Progenitor cell of endocrine pancreas (in vitro differentiated cells): ENCODE results near the gene UBE2L3. TPM values are rescaled to one million over a fixed set of nuclear protein-coding genes. Genes with fewer than 3 reads are reported as not detected.
"Not testable (repeated sequence)": the region's sequence is repeated elsewhere in the genome, so short reads cannot be mapped to it uniquely, and the experiment has no call there.

ENCODE experiments used
- DNase-seq: peaks from one replicate; pipeline ENCODE4 v3.0.0; 2021; ENCODE audit warnings: low spot score; ENCODE audit not compliant: unreplicated experiment
- H3K27ac Mint-ChIP-seq: 2 replicates; pipeline ENCODE4 v1.8.0; 2021; ENCODE audit warnings: mild to moderate bottlenecking, moderate library complexity, mixed read lengths
- H3K27me3 Mint-ChIP-seq: 2 replicates; pipeline ENCODE4 v1.8.0; 2021; ENCODE audit warnings: mixed read lengths
- H3K36me3 Mint-ChIP-seq: 2 replicates; pipeline ENCODE4 v1.8.0; 2022; ENCODE audit warnings: mixed read lengths; ENCODE audit not compliant: insufficient read depth
- H3K4me1 Mint-ChIP-seq: 2 replicates; pipeline ENCODE4 v1.8.0; 2021; ENCODE audit warnings: low read depth, mixed read lengths
- H3K4me3 Mint-ChIP-seq: 2 replicates; pipeline ENCODE4 v1.8.0; 2021; ENCODE audit warnings: low read depth, mild to moderate bottlenecking, moderate library complexity, mixed read lengths
- H3K9me3 Mint-ChIP-seq: 2 replicates; pipeline ENCODE4 v1.8.0; 2021; ENCODE audit warnings: low read depth, mixed read lengths
- long read RNA-seq: library from polyadenylated mRNA; unstranded; transcript quantifications from one replicate; pipeline ENCODE4 v2.0.0, GENCODE V29; 2020
- total RNA-seq: library from RNA; stranded (reverse); gene quantifications from 2 replicates; pipeline ENCODE4 v1.2.1, GENCODE V29; 2021
- TF ChIP-seq, protein P1 (sequence below): fragments of 200-600 bp; sonication (generic); IDR thresholded peaks from one replicate; pipeline ENCODE4 v1.5.0; 2021; ENCODE audit warnings: antibody characterized with exemption, mild to moderate bottlenecking; ENCODE audit not compliant: unreplicated experiment

UBE2L3 gene
- total RNA-seq = 64.6 and 67.4 TPM in 2 replicates
- long read RNA-seq, transcript UBE2L3-201 (4 exons, 3,028 nt) = major isoform, 441 of 480 reads
- long read RNA-seq, transcript UBE2L3-204 (3 exons, 2,932 nt) = minor isoform, 7 of 480 reads
- long read RNA-seq, partial matches to known transcripts = 8 of 480 reads
- long read RNA-seq, other reads (novel, unspliced or antisense) = 24 of 480 reads

DNA sequence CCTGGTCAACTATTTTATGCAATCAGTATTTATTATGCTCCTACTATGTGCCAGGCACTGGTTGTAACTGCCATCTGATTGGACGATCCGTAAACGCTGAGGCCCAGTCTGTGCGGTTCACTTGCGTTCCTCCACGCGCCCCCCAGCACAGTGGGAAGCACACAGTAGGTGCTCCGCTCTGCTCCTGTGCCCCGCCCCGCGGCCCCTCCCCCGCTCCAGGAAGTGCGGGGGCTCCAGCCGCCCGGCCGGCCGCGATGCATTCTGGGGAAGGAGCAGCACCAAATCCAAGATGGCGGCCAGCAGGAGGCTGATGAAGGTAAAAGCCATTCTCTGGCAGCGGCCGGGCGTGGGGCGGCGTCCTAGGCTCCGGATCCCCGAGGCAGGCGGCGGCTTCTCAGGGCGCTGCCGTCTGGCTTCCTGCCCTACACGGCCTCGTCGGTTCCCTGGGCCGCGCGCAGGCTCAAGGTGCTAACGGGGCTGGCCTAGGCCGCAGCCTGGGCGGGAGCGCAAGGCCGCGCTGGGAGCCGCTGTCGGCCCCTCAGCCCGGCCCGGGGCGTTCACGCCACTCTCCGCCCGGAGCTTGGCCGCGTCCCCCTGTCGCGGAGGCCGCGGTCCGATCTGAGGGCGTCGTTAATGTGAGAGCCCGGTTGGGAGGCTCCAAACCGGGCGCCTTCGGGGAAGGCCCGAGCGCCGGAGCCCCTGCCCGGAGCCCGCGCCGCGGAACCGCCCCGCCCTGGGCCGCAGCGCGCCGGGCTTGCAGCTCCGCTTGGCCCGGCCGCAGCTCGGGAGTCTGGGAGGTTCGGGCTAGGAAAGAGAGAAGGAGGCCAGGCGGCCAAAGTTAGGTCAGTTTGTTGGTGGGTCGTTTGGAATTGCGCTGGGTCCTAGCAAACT, at the start of gene UBE2L3:
Gene UBE2L3 (plus strand): TSS at position 259 of the 891 bp plus-strand sequence. CDS start 31 bp downstream, at position 290.
- TF ChIP-seq, protein P1, sequence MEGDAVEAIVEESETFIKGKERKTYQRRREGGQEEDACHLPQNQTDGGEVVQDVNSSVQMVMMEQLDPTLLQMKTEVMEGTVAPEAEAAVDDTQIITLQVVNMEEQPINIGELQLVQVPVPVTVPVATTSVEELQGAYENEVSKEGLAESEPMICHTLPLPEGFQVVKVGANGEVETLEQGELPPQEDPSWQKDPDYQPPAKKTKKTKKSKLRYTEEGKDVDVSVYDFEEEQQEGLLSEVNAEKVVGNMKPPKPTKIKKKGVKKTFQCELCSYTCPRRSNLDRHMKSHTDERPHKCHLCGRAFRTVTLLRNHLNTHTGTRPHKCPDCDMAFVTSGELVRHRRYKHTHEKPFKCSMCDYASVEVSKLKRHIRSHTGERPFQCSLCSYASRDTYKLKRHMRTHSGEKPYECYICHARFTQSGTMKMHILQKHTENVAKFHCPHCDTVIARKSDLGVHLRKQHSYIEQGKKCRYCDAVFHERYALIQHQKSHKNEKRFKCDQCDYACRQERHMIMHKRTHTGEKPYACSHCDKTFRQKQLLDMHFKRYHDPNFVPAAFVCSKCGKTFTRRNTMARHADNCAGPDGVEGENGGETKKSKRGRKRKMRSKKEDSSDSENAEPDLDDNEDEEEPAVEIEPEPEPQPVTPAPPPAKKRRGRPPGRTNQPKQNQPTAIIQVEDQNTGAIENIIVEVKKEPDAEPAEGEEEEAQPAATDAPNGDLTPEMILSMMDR = no peak
- Mint-ChIP-seq H3K36me3 (peaks cover 5% of the 10 kb centered on the region), H3K27ac (peak within 1 kb of the TSS; percentile 98), H3K9me3 (no peaks in the 10 kb centered on the region), H3K4me3 (peak within 1 kb of the TSS; percentile 92), H3K4me1 (peaks cover 29% of the 10 kb centered on the region), H3K27me3 (no peaks in the 10 kb centered on the region)
- DNase-seq = peak; percentile 74

DNA sequence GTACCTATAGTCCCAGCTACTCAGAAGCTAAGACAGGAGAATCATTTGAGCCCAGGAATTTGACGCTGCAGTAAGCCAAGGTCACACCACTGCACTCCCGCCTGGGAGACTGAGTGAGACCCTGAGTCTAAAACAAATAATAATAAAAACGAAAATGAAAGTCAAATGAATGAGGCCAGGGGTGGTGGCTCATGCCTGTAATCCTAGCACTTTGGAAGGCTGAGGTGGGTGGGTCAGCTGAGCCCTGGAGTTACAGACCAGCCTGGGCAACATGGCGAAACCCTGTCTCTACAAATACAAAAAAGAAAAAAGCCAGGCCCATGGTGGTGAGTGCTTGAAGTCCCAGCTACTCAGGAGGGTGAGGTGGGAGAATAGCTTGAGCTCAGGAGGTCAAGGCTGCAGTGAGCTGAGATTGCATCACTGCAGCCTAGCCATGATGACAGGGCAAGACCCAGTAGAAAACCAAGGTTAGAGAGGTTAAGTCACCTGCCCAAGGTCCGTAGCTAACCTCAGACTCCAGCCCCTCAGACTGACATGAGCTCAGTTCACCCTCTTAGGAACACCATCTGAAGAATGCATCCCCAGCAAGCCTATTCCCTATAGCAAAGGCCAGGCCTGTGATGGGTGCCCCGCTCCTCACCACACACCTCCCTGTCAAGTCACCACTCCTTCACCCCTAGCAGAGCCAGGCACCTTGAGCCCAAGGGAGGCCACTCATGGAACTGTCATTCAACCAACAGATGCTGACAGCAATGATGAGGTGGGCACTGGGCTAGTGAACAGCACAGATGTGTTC, 40.6 kb upstream of the UBE2L3 start:
- not testable (repeated sequence) for DNase-seq, H3K4me1 Mint-ChIP-seq, H3K27ac Mint-ChIP-seq, H3K27me3 Mint-ChIP-seq, H3K9me3 Mint-ChIP-seq, H3K36me3 Mint-ChIP-seq, H3K4me3 Mint-ChIP-seq

DNA sequence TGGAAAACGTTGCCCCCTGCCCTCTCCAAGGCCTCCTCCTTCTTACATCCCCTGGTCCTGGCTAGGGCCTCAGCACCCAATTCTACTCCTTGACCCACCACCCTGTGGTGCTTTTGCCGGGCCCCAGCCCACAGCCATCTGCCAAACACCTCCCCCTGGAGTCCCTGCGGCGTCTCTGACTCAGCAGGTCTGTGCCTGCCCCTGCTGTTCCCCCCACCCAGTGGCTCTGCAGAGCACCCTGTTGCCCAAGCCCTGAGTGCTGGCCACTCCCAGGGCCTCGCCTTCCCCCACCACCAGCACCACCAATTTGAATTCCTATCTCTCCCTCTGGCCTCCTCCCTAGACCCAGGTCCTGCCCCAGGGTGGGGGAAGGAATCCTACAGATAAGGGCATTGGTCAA, 36.0 kb upstream of the UBE2L3 start:
- not testable (repeated sequence) for H3K27me3 Mint-ChIP-seq, H3K9me3 Mint-ChIP-seq, DNase-seq, H3K4me1 Mint-ChIP-seq, H3K36me3 Mint-ChIP-seq, H3K27ac Mint-ChIP-seq, H3K4me3 Mint-ChIP-seq

DNA sequence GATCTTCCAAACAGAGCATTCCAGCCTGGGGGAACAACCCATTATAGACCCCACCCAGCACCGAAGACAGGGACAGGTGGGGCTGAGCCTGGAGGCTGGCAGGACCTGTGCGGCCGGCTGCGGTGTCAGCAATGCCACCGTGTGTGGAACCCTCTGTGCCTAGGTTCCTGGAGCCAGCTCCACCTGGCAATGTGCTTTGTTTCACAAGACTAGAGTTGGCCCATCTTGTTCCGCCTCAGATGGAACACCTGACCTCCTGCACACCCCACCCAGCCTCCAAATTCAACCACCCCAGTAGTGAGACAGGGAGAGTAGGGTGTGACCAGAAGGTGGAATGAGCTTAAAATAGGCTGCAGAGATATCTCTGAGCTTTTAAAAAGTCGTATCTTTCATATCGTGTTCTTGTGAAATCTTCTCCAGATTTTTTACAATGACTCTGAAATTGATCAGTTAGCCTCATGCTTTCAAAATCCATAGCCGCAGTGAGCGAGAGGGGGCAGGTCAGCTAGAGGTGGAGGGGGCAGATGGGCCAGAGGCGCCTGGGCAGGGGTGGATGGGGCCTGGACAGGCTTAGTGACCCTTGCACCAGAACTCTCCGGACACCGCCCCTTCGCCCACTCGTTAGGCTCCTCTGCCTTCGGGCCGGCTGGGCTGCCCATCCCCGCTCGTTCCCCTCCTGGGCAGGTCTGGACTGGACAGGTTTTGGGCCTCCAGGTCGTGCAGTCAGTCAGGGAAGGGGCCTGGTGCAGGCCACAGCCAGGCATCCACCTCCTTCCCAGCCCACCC, 34.5 kb upstream of the UBE2L3 start:
- not testable (repeated sequence) for H3K4me3 Mint-ChIP-seq, H3K36me3 Mint-ChIP-seq, DNase-seq, H3K27ac Mint-ChIP-seq, H3K27me3 Mint-ChIP-seq, H3K9me3 Mint-ChIP-seq, H3K4me1 Mint-ChIP-seq

DNA sequence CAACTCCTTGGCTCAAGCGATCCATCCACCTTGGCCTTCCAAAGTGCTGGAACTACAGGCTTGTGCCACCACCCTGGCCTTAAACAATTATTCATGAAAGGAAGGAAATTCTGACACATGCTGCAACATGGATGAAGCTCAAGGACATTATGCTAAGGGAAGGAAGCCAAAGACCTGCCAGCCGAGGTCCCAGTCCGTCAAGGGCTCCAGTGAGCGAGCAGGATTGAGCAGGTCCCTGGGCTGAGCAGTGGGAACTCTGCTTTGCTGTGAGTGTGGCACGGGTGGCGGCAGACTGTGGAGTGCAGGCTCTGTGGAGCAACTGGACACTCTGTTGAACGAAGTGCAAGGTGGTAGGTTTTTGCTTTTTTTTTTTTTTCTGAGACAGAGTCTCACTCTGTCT, 27.7 kb upstream of the UBE2L3 start:
- DNase-seq, H3K36me3 Mint-ChIP-seq, H3K4me3 Mint-ChIP-seq, H3K4me1 Mint-ChIP-seq, H3K27me3 Mint-ChIP-seq, H3K27ac Mint-ChIP-seq, H3K9me3 Mint-ChIP-seq: not testable (repeated sequence)

DNA sequence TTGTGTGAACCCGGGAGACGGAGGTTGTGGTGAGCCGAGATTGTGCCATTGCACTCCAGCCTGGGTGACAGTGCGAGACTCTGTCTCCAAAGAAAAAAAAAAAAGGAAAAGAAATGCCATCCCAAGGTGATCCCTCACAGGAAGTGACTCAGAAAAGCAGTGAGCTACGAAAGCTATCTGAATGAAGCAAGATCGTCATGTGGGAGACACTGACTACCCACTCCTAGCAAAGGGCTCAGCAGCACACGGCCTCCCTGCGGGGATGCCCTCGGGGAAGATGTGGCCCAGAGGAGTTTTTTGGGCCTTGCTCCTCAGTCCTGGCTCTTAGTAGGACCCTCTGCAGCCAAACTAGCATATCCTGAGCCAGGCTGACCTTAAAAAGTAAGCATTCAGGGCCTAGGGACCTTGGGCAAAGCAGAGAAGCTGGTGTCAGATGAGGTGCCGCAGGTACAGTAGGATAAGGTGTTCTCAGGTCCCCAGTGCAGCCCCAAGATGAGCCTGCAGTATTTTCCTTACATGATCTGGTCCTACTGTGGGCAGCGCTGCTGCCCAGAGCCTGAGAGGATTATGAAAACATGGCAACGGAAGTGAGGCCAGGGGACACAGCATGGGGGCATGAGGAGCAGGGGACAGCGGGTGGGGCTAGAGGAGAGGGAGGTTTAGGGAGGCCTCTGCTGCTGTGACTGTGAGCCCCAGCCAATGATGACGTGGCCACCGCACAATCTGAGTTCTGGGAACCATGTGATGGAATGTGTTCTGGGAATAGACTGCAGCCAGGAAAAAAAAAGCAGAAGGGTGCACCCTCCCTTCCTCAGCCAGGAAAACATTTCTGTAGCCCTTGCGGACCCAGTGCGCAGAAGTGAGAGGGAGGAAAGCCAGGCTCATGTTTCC, 22.8 kb upstream of the UBE2L3 start:
- not testable (repeated sequence) for H3K27ac Mint-ChIP-seq, H3K27me3 Mint-ChIP-seq, H3K4me1 Mint-ChIP-seq, H3K4me3 Mint-ChIP-seq, H3K36me3 Mint-ChIP-seq, H3K9me3 Mint-ChIP-seq, DNase-seq

DNA sequence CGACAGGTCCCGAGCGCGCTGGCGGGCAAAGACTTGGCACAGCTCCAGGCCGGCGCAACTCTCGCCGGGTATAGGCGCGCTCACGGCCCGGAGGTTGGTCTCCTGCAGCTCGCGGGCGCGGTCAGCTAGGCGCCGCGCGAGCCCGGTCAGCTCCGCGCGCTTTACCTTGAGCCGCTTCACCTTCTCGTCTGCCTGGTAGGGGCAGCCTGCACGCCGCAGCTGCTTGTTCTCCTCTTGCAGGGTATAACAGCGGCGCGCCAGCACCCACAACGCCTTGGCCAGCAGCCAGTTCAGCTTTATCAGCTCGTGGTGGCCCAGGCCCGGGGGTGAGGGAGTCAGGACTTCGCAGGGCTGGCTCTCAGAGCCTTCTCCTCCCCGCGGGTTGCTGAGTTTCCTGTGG, 18.0 kb upstream of the UBE2L3 start:
- not testable (repeated sequence) for H3K4me3 Mint-ChIP-seq, H3K27me3 Mint-ChIP-seq, H3K36me3 Mint-ChIP-seq, H3K4me1 Mint-ChIP-seq, H3K27ac Mint-ChIP-seq, DNase-seq, H3K9me3 Mint-ChIP-seq

DNA sequence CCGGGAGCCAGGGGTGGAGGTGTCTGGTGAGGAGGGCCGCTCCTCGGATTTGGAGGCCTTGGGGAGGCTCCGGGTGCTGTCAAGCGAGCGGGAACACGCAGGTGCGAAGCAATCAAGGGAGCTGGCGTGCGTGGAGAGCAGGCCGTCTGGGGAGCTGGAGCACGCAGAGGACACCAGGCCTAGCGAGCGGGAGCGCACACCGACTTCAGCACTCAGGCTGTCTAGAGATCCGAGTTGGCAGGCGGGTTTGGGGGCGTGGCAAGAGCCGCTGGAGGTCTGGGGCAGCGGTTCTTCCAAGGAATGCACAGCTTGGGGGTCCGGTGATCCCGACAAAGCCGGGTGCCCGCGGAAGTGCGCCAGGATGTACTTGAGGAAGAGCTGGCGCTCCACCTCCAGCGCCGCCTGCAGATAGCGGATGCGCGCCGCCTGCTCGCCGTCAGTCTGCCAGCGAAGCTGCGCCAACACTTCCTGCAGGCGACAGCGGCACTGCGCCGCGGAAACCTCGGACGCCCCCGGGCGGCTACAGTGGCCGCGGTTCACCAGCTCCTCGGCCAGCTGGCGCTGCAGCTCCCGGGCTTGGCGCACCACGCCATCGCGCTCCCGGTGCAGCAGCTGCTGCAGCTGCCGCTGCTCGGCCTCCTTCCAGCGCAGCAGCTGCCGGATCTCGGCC, 17.4 kb upstream of the UBE2L3 start:
- not testable (repeated sequence) for H3K4me3 Mint-ChIP-seq, H3K27me3 Mint-ChIP-seq, H3K27ac Mint-ChIP-seq, H3K36me3 Mint-ChIP-seq, DNase-seq, H3K9me3 Mint-ChIP-seq, H3K4me1 Mint-ChIP-seq

DNA sequence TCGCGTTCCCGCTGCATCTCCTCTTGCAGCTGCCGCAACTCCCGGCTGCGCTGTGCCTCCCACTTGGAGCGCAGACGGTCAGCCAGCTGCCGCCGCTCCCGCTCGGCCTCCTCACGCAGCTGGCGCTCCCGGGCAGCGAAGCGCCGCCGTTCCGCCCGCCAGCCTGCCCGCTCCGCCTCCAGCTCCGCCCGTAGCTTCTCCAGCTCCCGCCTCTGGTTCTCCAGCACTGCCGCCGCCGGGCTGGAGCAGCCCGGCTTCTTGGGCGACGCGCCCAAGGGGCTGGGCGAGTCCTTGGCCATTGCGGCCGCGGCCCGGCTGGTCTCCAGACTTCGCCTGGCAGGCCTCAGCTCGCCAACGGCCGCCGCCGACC, 16.9 kb upstream of the UBE2L3 start:
- not testable (repeated sequence) for H3K9me3 Mint-ChIP-seq, H3K4me3 Mint-ChIP-seq, H3K27ac Mint-ChIP-seq, DNase-seq, H3K27me3 Mint-ChIP-seq, H3K4me1 Mint-ChIP-seq, H3K36me3 Mint-ChIP-seq

DNA sequence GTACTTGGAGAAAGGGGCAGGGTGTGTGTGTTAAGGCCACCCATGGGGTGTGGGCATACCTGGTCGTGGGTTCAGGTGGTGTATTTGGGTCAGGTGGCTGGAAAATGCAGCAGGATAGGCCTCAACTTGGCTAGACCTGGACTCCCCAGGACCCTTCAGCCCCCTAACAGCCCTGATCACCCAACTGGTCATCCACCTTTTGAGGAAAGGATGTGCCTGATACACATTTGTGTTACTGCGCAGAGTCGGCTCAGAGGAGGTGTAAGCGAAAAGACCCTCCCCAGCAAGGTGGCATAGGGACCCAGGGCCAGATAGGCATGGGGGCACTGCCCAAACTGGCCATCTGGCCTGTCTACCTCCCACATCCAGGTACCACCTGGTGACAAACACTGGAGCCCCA, 16.2 kb upstream of the UBE2L3 start, which contains the start of gene RIMBP3C:
Gene RIMBP3C (minus strand): TSS at position 101 of the 400 bp plus-strand sequence. CDS start 485 bp downstream, outside the sequence.
- not testable (repeated sequence) for H3K27me3 Mint-ChIP-seq, H3K27ac Mint-ChIP-seq, H3K4me1 Mint-ChIP-seq, DNase-seq, H3K36me3 Mint-ChIP-seq, H3K4me3 Mint-ChIP-seq, H3K9me3 Mint-ChIP-seq
